ENCODE results near the gene WFS1. TPM values are rescaled to one million over a fixed set of nuclear protein-coding genes. Genes with fewer than 3 reads are reported as not detected.

Gene WFS1
- total and polyA plus RNA-seq, 9 donors, result 33.2 to 174 (median 126) TPM

DNA sequence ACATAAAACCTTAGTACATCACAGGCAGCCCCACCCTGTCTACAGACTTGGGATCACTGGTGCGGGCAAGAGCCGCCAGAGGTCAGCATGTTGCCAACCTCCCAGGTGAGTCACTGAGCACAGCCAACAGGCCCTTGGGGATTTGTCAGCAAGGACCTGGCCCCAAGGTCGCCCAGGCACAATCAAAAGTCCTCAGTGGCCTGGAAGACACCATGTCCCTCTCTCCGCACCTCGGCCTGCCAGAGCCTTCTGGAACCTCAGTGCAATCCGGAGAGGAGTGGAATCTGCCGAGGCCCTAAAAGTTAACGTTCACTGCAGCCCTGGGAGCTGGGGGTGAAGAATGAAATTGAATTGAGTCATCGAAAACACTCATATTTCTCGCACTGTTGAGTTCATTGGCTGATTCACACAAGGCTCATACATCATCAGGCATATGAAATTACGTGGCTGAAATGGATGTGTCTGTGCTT lies 74.3 kb downstream of the WFS1 start:
- 77 to 78% (median 78%) methylated on average over 11 of the region's 11 CpGs for WGBS, 3 donors
- Histone ChIP-seq H3K4me1 (ENCODE audit: insufficient read depth) (no peaks in the 10 kb centered on the region), H3K27ac (no peak overlapping the region), H3K4me3 (no peak overlapping the region), H3K9me3 (no peaks in the 10 kb centered on the region), H3K27me3 (no peaks in the 10 kb centered on the region), H3K36me3 (no peaks in the 10 kb centered on the region)
- DNase-seq, result no peak
- intact Hi-C loops (cut with DNase I), result no loop called here
- TF ChIP-seq EP300 (IDR thresholded peaks at IDR 0.05), result no peak
- no peak for TF ChIP-seq POLR2A (IDR thresholded peaks at IDR 0.05)
- TF ChIP-seq, protein P1, sequence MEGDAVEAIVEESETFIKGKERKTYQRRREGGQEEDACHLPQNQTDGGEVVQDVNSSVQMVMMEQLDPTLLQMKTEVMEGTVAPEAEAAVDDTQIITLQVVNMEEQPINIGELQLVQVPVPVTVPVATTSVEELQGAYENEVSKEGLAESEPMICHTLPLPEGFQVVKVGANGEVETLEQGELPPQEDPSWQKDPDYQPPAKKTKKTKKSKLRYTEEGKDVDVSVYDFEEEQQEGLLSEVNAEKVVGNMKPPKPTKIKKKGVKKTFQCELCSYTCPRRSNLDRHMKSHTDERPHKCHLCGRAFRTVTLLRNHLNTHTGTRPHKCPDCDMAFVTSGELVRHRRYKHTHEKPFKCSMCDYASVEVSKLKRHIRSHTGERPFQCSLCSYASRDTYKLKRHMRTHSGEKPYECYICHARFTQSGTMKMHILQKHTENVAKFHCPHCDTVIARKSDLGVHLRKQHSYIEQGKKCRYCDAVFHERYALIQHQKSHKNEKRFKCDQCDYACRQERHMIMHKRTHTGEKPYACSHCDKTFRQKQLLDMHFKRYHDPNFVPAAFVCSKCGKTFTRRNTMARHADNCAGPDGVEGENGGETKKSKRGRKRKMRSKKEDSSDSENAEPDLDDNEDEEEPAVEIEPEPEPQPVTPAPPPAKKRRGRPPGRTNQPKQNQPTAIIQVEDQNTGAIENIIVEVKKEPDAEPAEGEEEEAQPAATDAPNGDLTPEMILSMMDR (IDR thresholded peaks at IDR 0.05), result no peak

DNA sequence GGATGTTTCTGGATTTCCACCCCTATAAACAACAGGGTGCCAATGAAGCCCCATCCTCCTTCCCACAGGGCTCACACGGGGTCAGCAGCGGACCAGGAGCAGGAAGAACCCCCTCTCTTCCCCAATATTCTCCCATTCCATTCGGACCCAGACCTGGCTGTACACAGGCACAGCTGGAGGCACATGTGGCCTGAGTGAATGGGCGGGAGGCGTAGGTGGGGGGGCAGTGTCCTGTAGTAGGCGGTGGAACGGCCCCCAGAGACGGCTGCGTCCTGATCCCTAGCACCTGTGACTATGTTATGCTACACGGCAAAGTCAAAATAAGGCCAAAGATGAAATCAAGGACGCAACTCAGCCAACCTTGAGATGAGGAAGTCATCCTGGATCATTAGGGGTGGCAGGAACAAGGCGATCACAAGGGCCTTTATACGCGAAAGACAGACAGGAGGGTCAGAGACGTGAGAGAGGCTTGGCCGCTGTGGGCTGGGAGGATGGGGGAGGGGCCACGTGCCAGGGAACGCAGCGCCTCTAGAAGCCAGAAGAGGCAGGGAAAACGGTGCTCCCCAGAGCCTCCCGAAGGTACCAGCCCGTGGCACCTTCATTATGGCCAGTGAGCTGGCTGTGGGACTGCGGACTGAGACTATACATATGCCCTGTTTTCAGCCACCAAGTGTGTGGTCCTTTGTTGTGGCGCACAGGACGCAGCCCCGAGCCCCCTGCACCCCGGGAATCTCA lies 75.6 kb downstream of the WFS1 start:
- intact Hi-C loops (cut with DNase I), result no loop called here
- Histone ChIP-seq H3K4me3 (no peak overlapping the region), H3K36me3 (no peaks in the 10 kb centered on the region), H3K9me3 (no peaks in the 10 kb centered on the region), H3K4me1 (ENCODE audit: insufficient read depth) (no peaks in the 10 kb centered on the region), H3K27ac (no peak overlapping the region), H3K27me3 (no peaks in the 10 kb centered on the region)
- DNase-seq, result no peak
- TF ChIP-seq POLR2A (IDR thresholded peaks at IDR 0.05) (no peak), EP300 (IDR thresholded peaks at IDR 0.05) (no peak)
- TF ChIP-seq, protein P1 (IDR thresholded peaks at IDR 0.05), result no peak
- 61 to 67% (median 65%) methylated on average over 27 of the region's 27 CpGs for WGBS, 3 donors

DNA sequence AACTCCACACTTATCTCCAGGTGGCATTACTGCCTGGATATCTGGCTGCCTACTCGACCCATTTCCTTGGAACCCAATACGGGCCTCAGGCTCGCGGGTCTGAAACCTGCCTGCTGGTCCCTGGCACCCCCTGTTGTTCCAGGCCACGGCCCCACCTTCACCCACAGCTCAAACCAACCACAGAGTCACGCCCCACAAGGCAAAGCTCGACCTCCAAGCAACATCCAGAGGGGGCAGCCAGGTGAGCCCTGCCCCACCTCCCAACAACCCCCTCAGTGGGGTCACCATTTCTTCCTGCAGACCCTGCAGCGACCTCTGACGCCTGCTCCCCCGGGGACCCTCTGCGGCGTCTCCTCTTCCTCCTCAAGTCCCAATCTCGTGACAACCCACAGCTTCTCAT lies 76.2 kb downstream of the WFS1 start:
- TF ChIP-seq, protein P1 (IDR thresholded peaks at IDR 0.05), result no peak
- TF ChIP-seq POLR2A (IDR thresholded peaks at IDR 0.05), result no peak
- TF ChIP-seq EP300 (IDR thresholded peaks at IDR 0.05), result no peak
- no peak overlapping the region for H3K27ac ChIP-seq
- 86 to 89% (median 88%) methylated on average over 13 of the region's 13 CpGs for WGBS, 3 donors
- no peaks in the 10 kb centered on the region for H3K27me3 ChIP-seq
- intact Hi-C loops (cut with DNase I), result no loop called here
- DNase-seq, result no peak
- no peaks in the 10 kb centered on the region for H3K4me1 ChIP-seq (ENCODE audit: insufficient read depth)
- H3K9me3 ChIP-seq, result no peaks in the 10 kb centered on the region
- H3K36me3 ChIP-seq, result no peaks in the 10 kb centered on the region
- no peak overlapping the region for H3K4me3 ChIP-seq

GRCh38 chr4:6346373-6347110 lies 76.9 kb downstream of the WFS1 start:
- Histone ChIP-seq H3K27ac (no peak overlapping the region), H3K36me3 (no peaks in the 10 kb centered on the region), H3K9me3 (no peaks in the 10 kb centered on the region), H3K4me3 (no peak overlapping the region), H3K4me1 (ENCODE audit: insufficient read depth) (no peaks in the 10 kb centered on the region), H3K27me3 (no peaks in the 10 kb centered on the region)
- WGBS, 3 donors, result 85 to 92% (median 89%) methylated on average over 16 of the region's 16 CpGs
- intact Hi-C loops (cut with DNase I), result no loop called here
- no peak for DNase-seq
- TF ChIP-seq EP300 (IDR thresholded peaks at IDR 0.05) (no peak), POLR2A (IDR thresholded peaks at IDR 0.05) (no peak)
- TF ChIP-seq, protein P1 (IDR thresholded peaks at IDR 0.05), result no peak
